GM12874 (cell line): Measurements from ENCODE around the gene FSIP1.

Source experiments
- TF ChIP-seq, protein P1 (sequence below): IDR thresholded peaks from 2 replicates; pipeline ENCODE4 v1.5.1; 2011; ENCODE audit warnings: low read depth, mild to moderate bottlenecking, control low read depth, low read length, moderate library complexity; ENCODE audit not compliant: insufficient read depth

The FSIP1 gene

GRCh38 chr15:39593071-39593655 lies 189.5 kb downstream of the FSIP1 start:
- TF ChIP-seq, protein P1, sequence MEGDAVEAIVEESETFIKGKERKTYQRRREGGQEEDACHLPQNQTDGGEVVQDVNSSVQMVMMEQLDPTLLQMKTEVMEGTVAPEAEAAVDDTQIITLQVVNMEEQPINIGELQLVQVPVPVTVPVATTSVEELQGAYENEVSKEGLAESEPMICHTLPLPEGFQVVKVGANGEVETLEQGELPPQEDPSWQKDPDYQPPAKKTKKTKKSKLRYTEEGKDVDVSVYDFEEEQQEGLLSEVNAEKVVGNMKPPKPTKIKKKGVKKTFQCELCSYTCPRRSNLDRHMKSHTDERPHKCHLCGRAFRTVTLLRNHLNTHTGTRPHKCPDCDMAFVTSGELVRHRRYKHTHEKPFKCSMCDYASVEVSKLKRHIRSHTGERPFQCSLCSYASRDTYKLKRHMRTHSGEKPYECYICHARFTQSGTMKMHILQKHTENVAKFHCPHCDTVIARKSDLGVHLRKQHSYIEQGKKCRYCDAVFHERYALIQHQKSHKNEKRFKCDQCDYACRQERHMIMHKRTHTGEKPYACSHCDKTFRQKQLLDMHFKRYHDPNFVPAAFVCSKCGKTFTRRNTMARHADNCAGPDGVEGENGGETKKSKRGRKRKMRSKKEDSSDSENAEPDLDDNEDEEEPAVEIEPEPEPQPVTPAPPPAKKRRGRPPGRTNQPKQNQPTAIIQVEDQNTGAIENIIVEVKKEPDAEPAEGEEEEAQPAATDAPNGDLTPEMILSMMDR: no peak

DNA sequence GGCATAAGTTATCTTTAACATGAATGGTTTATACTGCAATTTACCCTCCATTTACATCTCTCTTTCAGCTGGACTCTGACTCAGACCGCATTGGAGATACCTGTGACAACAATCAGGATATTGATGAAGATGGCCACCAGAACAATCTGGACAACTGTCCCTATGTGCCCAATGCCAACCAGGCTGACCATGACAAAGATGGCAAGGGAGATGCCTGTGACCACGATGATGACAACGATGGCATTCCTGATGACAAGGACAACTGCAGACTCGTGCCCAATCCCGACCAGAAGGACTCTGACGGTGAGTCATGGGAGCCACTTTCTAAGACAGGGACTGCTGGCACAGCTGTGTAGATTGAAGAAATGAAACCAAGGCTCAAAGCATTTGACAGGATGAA lies 190.1 kb downstream of the FSIP1 start:
- TF ChIP-seq, protein P1: no peak

DNA sequence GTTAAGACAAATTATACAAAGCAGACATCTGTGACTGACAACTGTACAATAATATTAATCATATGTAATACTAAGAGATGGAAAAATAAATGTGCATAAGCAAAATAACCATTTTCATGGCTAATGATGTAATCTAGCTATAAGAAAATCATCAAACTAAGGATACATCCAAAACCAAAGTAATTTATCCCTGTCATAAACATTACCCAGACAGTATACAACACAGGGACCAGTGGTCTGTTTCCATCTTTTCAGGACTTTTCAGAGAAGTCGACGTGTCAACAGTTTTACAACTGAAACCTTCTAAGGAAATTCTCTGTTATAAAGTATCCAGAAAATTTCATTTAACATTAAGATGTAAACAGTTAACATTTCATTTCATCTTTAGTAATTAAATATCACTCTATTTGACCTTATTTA lies 190.7 kb downstream of the FSIP1 start:
- TF ChIP-seq, protein P1: no peak

GRCh38 chr15:39591141-39591895 lies 191.3 kb downstream of the FSIP1 start:
- TF ChIP-seq, protein P1: no peak

DNA sequence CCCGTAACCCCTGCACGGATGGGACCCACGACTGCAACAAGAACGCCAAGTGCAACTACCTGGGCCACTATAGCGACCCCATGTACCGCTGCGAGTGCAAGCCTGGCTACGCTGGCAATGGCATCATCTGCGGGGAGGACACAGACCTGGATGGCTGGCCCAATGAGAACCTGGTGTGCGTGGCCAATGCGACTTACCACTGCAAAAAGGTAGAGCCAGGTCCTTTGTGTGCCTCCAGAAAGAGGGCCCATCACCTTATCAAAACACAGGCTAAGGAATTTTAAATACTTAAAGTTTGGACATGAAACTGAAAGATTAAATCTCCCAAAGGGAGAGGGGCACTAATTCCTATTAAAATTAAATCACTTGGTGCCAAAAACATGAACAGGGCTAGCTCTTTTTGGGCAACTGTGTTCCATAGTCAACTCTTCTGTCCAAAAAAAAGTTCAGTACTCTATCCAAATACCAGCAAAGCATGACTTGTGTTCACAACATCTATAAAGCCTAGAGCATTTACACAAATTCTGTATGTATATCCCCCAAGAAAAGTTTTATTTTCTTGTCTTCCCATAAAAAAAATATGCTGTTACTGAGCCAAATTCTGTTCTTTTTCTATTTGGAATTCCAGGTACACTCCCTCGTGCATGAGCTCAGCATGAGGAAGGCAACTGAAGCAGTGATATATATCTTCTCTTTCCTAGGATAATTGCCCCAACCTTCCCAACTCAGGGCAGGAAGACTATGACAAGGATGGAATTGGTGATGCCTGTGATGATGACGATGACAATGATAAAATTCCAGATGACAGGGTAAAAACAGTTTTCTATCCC lies 192.6 kb downstream of the FSIP1 start:
- TF ChIP-seq, protein P1: no peak

- TF ChIP-seq, protein P1: no peak
Observed at GRCh38 chr15:39589193-39589814, 193.3 kb downstream of the FSIP1 start.

DNA sequence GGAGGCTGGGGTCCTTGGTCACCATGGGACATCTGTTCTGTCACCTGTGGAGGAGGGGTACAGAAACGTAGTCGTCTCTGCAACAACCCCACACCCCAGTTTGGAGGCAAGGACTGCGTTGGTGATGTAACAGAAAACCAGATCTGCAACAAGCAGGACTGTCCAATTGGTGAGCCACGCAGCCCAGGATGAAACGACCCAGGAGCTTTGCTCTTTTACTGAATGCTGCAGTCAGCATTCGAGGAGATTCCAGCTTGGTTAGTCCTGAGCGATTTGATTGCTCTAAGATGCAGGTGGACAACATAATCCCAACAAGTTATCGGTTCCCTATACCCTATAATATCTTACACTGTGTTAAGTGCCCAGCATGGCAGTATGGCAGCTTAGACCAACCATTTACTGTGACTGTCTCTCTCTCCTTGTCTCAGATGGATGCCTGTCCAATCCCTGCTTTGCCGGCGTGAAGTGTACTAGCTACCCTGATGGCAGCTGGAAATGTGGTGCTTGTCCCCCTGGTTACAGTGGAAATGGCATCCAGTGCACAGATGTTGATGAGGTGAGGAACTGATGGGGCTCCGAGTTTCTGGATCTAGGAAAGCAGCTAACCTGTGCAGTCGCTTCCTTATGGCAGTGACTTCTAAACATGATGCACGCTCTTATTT lies 194.0 kb downstream of the FSIP1 start:
- TF ChIP-seq, protein P1: no peak
